SKM-1 treated with dmso at 0.1 percent for 144 hours (cell line): ENCODE measurements around the gene PRKAR1A.

Experiments used
- DNase-seq: peaks from one replicate; lab custom pipeline; 2025; ENCODE audit not compliant: unreplicated experiment; lab: John Stamatoyannopoulos, UW

PRKAR1A gene

DNA sequence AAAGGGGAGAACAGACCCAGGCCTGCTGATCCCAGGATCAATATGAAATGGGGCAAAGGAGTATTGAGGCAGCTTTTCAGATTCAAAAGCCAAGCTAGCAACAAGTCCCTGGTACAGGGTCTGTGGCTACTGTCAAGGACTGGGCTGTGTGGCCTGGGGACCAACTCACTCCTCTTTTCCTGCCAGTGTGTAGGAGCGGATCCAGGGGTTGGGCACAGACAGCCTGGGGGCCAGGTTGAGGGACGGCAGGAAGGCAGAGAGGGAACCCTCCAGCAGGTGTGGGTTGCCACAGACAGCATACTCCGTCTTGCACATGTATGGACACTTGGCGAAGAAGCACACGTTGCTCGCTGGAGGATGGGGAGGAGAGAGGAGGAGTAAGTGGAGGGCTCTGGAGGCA is 29.6 kb downstream of the PRKAR1A start:
- DNase-seq = no peak

DNA sequence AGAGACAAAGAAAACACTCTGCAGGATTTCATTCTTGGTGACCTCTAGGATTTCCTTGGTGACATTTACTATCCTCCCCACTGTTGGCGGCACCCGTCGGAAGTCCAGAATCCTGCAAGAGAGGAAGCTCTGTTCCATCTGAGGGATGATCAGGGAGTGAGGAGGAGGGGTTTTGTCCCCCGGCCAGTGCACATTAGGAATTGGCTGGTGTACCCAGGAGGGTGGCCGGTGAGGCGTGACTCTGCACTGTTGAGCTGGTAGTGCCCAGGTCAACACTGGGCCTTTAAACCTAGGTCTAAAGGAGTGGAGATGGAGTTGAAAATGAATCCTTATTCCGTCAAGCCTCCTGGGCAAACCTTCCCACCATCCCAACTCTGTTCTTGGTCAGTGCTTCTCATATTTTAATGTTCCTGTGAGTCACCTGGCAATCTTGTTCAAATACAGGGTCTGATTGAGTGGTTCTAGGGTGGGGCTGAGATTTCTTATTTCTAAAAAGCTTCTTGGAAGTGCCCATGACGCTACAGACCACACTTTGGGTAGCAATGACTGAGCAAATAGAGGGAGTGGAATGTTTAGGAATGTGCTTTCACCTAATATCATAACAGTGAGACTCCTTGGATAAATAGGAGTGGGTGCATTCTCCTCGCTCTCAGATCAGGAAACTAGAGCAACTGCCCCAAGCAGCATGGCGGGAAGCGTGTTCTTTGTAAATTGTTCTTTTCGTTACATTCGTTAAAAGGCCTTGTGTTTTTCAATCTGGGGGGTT is 30.7 kb downstream of the PRKAR1A start:
- no peak for DNase-seq

DNA sequence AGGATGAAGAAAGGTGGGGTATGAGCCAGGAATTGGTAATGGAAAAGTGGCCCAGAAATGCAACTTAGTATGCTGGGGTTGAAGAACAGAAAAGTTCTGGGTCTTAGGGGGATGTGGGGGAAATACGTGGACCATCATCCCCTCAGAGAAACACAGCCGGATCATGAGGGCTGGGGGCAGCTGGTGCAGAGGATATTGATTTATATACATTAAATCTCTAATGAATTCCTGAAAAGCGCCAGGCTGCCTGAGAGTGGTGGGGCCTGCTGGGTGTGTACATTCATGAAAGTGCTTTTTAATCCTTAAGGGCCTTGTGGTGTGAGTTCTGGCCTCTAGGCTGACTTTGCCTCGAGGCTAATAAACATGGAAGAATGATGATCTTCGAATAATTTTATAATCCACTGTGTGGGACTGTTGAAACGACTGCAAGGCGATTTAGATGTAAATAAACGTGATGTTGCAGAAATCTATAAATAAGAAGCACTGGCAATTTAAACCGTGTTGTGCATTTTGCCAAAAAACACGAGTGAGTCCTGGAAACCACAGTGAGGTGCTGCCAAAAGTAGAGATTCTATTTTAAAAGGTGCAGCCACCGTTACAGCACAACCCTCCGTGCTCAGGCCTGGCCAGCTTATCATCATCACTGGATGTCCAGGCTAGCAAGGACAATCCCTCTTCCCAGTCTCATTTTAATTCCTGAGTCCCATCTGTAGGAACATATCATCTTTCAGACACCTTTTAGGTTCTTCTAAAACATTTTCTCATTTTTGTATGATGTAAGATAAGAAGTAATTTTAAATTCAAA is 32.1 kb downstream of the PRKAR1A start:
- no peak for DNase-seq

DNA sequence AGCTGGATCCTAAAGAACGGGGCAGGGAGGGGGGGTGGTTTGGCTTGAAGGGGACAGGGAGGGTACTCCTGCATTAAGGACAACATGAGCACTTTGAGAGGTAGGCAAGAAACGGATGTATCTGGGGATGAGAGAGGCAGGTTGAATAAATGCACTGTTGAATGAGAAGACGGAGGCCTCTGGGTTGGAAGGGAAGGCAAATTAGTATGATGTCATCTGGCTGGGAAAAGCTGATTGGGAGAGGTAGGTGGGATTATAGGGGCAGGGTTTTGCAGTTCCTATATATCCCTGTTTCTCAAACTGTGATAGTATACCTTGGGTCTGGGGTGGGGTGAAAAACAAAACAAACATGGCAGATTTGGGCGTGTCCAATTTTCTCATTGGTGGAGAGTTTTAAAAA is 44.3 kb downstream of the PRKAR1A start:
- no peak for DNase-seq

DNA sequence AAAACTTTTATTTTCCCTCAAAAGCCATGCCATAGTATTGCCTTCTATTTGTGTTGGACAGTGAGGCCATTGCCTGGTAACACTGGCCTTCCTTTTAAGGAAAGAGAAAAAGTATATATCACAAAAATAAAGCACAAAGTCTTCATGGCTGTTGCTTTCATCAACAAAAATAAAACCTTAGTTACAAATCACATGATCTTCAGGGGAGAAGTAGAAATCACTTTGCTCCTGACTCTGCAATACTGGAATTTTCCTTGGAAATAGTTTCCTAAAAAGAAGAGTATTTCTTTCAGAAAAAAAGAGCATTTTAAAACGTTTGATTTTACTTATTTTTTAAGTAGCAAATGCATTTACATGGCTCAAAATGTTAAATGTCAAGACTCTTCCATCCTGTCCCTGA is 47.1 kb downstream of the PRKAR1A start:
- DNase-seq = no peak

DNA sequence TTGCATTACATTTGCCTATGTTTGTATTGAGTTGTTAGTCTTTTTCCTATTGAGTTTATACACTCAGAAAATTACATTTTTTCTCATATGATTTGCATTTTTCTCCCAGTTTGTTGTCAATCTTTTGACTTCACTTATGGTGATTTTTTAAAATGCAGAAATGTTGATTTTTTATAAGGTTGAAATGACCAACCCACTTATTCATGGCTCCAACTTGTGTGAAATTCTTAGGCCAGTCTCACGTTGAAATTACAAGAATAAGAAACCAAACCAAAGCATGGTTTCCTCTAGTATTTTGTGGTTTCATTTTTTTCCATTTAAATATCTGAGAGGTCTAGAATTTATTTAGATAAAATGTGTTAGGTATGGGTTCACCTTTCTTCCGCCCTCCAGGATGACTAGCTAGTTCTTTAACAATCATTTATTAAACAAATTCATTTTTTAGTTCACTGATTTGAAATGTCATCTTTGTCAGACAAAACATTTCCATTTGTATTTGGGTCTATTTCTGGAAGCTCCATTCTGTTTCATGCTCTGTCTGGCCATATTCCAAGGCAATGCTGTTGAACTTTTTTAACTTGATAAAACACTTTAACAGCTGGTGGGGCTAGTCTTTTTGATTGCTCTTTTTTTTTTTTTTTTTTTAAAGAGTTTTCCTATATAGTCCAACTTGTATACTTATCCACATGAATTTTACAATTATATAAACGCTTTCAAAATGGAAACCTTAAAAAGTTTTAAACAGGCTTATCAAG is 48.9 kb downstream of the PRKAR1A start:
- no peak for DNase-seq

DNA sequence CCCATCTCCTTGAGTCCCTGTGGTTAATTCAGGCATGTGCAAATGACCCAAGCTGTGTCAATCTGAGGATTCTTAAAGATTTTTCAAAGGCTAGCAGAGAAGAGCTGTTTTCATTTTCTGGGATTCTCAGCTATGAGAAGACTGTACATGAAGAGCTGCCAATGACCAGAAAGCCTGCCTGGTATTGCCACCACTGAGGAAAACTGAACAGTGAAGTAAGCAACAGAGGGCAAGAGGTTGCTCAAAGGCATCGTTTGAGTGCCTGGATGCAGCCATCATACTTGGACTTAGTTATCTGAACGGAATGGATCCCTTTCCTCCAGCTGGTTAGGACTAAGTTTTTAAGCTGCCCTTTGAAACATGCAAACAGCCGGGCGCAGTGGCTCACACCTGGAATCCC is 50.5 kb downstream of the PRKAR1A start:
- no peak for DNase-seq

DNA sequence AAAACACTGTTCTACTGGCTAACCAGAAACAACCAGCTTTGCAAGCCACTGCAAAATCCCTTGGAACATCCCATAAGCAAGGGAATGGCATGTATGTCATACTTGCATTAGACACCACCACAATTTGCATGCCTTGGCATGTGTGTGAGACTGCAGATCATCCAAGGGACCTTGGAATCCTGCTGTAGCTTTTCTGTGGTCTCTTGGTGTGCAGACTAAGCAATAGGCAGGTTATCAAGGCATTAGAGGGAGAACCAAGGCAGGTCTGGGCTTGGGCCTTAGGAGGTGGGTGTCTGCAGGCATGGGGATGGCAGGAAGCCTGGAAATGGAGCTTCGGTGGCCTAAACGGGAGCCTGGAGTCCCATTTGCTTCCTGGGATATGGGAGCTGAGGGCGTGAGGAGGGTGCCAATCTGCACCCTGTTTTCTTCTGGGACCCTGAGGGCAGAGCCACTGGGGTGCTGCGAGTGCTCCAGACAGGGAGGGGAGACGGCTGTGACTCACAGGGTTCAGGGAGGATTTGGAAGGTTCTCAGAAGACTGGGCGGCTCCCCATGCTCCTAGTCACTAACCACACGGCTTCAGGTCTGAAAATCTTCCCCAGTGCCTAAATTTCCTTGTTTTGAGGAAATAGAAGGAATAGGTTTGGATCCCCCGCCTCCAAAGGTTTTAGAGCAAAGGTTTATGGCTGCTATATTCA is 52.3 kb downstream of the PRKAR1A start:
- DNase-seq = no peak

DNA sequence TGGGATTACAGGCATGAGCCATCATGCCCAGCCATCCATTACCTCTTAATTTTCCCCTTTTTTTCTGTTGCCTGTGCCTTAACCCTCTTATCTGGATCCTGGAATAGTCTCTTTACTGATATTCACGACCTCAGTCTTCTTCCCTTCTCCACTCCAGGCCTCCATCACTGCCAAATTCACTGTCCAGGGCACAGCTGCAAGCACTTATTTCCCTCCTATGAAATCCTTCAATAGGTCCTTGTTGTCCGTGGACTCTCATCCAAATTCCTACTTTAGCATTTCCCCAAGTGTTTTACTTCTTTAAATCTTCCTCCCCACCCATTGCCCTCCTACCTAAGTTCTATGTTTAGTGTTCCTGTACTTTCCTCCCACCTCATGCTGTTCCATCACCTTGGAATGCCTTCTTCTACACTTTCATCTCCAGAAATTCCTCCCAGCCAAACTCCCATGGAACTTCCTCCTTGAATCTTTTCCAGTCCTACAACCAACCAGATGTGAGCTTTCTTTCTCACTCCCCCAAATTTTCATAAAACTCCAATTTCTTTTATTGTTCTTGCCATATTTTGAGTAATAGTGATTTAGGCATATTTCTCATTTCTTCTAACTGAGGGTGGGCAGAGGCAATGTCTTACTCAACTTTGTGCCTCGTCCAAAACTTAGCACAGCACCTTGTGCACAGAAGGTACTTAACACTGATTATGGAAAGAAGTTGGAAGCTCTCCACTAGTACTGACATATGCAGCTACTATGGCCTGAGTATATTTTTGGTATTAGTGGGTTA is 53.6 kb downstream of the PRKAR1A start:
- DNase-seq = no peak

DNA sequence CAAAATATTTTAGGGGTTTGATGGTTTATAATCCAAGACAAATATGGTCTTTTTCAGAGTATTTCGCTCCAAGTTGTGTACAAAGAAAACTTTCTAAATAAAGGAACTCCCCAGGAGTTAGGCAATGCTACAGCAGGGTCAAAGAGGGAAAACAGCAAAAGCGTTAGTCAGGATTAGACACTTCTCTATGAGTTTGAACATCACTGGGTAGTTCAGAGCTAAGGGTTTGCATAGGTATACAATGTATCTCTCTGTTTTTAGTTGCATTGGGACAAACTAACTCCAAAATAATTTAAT is 54.2 kb downstream of the PRKAR1A start:
- no peak for DNase-seq

DNA sequence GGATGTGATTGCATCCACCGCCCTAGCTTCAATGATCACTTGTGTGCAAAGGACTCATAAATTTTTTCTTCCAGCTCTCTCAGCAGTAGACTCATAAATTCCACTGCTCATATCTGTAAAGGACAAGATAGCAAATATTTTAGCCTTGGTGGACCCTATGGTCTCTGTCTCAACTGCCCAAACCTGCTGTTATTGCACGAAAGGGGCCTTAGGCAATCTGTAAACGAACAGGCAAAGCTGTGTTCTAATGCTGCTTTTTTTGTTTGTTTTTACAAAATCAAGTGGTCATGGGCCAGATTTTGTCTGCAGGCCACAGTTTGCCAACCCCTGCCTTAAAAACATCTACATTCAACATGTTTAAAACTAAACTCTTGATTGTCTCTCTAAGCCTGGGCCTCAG is 54.8 kb downstream of the PRKAR1A start:
- DNase-seq = no peak

DNA sequence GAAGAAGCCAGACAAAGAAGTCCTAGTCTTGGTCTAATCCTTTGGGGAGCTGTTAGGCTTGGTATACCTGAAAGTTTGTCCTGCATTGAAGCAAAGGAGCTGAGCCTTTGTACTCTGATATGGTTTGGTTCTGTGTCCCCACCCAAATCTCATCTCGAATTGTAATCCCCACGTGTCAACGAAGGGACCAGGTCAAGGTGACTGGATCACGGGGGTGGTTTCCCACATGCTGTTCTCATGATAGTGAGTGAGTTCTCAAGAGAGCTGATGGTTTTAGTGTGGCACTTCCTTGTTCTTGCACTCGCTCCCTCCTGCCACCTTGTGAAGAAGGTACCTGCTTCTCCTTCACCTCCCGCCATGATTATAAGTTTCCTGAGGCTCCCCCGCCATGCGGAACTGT is 55.4 kb downstream of the PRKAR1A start:
- DNase-seq = no peak

DNA sequence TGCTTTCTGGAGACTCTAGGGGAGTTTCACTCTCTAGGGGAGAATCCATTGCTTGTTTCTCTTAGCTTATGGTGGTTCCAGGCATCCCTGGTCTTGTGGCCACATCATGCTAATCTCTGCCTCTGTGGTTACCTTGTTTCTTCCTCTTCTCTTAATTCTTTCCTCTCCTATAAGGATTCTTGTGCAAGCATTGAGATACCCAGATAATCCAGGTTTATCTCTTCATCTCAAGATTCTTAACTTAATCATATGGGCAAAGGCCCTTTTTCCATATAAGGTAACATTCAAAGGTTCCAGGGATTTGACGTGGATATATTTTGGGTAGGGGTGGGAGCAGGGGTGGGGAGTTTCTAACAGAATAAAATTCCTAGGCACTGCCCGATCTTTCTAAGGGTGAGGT is 56.4 kb downstream of the PRKAR1A start:
- DNase-seq = no peak

DNA sequence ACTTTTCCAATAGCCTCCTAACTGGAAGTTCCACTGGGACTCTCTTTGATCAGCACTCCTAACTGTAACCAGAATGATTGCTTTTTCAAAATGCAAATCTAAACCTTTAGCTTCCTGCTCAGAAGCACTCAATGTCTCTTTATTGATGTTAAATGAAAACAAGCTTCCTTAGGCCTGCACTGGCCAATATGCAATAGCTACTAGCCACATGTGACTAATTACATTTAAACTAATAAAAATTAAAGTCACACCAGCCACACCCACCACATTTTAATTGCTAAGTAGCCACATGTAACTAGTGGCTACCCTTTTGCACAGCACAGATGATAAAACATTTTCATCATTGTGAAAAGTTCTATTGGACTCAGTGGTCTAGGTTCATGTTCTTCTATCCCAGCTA is 57.1 kb downstream of the PRKAR1A start:
- no peak for DNase-seq

DNA sequence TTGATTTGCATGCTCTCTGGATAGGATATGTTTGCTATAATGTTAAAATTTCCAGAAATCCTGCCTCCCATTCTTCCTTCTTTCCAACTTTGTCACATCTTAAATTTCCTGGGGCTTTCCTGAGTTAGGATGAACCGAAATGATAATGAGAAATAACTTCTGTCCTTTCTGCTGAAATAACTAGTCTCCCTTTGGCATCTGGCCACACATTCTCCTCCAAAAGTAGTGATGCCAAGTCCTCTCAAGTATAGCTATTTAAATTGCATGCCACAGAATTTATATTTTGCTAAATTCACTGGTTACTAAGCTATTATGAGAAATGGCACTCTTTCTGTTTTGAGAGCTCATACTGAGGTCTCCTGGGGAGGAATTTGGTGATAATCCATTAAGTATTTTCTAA is 58.3 kb downstream of the PRKAR1A start:
- DNase-seq = no peak

DNA sequence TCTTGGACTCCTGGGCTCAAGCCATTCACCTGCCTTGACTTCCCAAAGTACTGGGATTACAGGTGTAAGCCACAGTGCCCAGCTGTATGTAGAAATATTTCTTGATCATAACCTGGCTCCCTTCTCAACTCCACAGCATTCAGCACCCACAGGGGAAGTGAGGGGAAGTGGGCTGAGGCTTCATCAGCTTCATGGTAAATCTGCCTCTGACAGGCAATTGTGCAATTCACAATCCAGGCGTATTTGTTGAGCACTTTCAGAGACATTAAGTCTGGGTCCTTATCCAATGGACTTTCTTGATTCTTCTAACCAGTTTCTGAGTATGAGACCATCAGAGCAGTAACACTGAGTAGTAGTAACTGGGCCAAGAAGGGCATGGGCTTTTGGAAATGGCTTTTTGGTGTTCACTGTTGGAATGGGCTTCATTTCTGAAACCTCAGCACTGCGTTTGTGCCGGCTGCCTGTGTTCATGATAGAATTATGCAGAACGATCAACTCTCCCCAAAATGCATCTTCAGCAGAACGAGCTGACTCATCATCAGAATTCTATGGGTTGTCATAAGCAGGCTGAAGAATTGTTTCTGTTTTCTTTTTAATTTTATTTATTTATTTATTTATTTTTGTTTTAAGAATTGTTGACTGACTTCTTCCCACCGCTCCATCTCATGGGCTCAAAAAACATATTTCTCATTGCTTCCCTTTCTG is 60.1 kb downstream of the PRKAR1A start:
- peak; percentile 3 for DNase-seq

DNA sequence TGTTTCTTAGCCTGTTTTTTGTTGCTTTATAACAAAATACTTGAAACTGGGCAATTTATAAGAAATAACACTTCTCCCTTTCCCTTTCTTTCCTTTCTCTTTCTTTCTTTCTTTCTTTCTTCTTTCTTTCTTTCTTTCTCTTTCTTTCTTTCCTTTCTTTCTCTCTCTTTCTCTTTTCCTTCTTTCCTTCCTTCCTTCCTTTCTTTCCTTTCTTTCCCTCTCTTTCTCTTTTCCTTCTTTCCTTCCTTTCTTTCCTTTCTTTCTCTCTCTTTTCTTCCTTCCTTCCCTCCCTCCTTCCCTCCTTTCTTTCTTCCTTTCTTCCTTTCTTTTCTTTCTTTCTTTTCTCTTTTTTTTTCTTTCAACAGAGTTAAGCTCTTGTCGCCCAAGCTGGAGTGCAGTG is 61.1 kb downstream of the PRKAR1A start:
- no peak for DNase-seq

DNA sequence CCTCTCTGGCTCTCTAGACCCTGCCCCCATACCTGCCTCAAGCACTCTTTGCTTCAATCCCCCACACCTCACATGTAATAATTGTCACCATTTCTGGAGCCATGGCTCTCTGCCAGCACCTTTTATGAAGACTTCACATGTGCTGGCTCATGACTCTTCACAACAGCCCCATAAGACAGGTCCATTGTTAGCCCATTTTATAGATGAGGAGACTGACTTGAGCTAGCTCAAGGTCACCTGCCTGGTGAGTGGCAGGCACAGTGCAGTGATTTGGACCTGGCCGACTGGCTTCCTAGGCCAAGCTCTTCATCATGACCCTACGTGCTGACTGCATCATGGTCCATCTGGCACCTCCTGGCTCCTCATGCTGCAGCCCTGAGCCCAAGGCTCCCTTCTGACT is 63.9 kb downstream of the PRKAR1A start:
- DNase-seq = no peak

DNA sequence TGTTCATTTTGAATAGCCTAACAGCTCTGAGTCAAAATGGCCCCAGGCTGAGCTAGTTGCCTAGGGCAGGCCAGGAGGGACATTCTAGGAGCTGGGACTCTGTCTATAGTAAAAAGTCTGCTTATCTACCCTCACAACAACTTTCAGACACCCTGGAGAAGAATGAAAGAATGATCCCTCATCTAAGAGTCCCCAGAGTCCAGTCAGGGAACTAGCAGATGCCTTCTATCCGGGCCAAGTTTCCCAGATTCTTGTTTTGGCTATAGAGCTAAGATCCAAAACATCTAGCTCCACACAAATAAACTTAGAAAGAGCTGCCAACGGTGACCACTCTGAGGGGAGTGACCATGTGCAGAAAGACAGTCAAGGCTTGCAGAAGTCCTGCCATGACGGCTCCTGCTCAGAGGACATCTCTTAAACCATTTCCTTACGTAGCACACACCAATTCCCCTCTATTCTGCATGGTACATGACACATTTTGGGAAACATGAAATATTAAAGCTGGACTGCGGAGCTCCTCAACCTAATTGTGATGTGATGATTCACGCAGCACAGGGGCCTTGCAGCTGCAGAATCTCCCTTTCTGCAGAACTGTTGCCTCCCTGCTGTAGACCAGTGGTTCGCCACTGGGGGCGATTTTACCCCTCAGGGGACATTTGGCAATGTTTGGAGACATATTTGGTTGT is 64.7 kb downstream of the PRKAR1A start:
- no peak for DNase-seq

DNA sequence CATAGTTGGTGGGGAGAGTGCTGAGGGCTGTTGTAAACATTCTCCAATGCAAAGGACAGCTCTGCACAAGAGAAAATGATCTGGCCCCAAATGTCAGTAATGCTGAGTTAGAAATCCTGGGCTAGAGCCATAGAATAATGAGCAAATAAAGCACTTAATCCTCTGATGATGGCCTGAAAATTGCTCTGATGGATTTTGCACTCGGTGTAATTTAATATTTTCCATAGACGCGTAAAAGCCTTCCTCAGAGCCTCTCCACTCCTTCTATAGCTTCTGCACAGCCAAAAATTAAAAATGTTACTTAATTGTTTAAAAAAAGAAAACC is 65.2 kb downstream of the PRKAR1A start:
- no peak for DNase-seq
